IPS-18c (cell line): Measurements from ENCODE around the gene SMYD3.

Source experiments
- H3K4me3 ChIP-seq: 2 replicates; pipeline ENCODE4 v1.7.0; 2013; ENCODE audit warnings: low read depth, mild to moderate bottlenecking, low read length, moderate library complexity; ENCODE audit not compliant: insufficient read depth
- H3K9me3 ChIP-seq: one replicate; pipeline ENCODE4 v1.6.1; 2013; ENCODE audit warnings: mild to moderate bottlenecking, low read length, moderate library complexity; ENCODE audit not compliant: control insufficient read depth, insufficient read depth

Gene SMYD3

DNA sequence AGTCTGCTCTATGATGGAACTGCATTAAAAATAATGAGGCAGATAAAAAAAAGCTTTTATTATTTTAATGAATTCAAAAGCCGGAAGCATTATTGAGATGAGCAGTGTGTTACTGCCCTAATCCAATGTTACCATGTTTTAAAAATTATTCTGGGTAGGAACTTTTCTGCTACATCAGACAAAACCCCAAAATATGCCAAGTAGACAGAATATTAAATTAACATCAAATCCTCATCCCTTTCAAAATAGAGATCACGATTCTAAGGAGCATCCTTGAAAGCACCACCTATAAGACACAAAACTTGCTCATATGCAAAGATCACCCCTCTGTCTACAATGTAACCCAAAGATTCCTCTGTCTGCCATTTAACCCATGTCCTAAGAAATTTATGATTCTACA is 357.5 kb downstream of the SMYD3 start:
- H3K4me3 ChIP-seq: no peak overlapping the region
- peaks cover 3% of the 10 kb centered on the region for H3K9me3 ChIP-seq

DNA sequence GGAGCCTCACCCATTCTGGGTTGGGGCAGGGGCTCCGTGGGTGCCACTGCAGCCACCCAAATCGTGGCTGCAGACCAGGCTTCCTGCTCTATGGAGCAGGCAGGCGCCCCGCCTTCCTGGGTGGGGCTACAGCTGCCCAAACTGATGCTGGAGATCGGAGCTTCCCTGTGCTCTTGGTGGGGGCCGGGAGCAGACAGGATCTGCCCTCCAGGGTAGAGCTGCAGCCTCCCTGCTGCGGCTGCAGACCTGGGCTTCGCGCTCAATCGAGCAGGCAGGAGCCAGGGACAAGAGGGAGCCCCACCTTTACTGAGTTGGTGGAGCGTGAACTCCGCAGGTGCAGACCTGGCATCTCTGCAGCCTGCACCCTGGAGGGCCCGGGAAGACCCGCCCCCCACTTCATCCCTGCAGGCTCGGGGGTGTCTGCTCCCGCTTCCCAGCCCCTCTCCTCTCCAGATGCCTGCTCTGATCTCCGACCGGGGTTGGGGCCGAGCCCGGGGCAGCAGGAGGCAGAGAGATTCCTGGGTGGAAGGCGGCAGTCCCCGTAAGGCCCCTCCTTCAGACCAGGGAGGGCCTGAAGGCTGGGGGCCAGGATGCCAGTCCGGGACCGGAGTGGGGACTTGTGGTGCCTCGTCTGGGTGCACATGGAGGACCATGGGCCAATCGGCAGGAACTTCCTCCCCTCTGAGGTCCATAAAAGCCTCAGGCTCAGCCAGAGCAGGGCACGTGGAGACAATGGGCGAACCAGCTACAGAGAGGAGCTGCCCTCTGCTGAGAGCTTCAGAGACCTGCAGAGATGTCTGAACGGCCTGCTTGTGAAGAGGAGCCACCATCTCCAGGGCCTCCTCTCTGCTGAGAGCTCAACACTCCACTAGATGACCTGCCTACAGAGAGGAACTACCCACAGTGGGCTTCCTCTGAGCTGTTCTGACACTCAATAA is 359.3 kb downstream of the SMYD3 start:
- Histone ChIP-seq H3K9me3 (peaks cover 3% of the 10 kb centered on the region), H3K4me3 (no peak overlapping the region)

DNA sequence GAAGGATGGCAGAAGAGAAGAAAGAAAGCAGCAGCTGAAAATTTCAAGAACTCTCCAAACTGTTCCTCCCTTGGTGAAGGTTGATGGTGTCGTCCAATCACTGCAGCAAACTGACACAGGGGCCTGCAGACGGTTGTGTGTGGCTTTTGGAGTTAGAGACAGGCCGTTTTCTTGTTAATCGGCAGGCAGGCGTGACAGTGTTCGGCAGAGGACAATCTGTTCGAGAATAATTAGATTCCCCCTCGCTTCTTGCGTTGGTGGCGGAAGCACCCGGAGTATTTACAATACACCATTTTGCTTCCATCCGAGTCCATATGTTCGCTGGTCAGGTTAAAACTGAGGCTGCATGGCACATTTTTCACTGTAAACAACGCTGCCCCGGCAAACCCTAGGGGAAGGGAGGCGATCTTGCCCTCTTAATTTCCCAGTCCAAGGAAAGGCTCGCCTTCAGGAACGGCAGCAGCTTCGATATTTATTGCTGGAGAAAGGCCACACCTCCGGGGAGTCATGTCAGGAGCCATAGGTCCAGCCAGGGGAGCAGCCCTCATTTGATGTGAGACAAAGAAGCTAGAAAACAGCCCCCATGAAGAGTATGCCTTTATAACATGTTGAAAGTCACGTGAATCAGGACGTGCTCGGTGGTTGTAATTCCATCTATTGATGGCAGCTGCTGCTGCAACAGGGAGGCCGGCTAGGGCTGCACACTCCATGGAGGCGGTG is 360.1 kb downstream of the SMYD3 start:
- Histone ChIP-seq H3K4me3 (no peak overlapping the region), H3K9me3 (peaks cover 3% of the 10 kb centered on the region)

DNA sequence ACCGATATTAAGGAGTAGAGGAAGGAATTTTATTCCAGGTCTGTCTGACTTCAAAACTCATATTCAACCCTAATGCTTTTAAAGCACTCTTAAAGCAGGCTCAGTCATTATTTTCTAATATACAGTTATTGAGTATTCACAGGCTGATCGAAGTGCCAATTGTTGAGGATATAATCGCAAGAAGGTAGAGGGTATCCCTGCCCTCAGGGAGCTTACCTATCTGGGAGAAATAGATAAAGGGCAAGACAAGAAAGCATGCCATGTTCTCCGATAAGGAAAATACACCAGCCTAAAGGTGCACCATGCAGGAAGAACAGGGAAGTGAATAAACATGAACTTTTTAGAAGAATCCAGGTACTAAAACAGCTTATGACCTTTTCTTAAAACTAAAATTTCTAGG is 361.2 kb downstream of the SMYD3 start:
- H3K4me3 ChIP-seq: no peak overlapping the region
- peaks cover 3% of the 10 kb centered on the region for H3K9me3 ChIP-seq

DNA sequence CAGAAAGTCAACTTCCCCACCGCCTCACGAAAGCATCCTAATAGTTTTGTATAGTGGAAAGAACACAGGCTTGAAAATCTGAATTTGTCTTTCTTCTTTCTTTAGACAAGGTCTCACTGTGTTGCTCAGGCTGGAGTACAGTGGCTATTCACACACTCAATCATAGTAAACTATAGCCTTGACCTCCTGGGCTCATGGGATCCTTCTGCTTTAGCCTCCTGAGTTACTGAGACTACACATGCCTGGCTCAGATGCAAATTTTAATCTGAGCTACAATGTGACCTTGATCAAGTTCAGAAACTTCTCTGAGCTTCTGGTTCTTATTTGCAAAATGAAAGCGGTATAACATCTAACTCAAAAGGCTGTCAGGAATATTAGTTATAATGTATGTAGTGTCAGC is 362.1 kb downstream of the SMYD3 start:
- Histone ChIP-seq H3K9me3 (peaks cover 3% of the 10 kb centered on the region), H3K4me3 (no peak overlapping the region)

DNA sequence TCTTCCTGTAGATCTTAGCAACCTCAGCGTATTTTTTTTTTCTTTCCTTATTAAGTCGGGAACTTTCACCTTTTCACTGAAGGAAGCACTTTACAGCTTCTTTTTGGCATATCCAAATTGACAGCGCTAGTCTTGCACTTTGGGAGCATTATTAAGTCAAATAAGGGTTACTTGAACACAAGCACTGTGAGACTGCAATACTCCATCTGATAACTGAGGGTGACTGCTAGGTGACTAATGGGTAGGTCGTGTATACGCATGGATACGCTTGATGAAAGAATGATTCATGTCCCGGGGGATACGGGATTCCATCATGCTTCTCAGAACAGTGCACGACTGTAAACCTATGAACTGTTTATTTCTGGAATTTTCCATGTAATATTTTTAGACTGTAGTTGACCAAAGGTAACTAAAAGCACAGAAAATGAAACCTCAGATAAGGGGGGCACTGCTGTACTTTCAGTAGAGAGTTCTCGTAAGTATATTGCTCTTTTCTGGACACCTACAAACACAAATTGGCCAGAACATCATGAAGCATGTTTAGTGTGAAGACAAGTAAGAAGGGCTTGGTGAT is 364.7 kb downstream of the SMYD3 start:
- H3K9me3 ChIP-seq: no peaks in the 10 kb centered on the region
- H3K4me3 ChIP-seq: no peak overlapping the region

DNA sequence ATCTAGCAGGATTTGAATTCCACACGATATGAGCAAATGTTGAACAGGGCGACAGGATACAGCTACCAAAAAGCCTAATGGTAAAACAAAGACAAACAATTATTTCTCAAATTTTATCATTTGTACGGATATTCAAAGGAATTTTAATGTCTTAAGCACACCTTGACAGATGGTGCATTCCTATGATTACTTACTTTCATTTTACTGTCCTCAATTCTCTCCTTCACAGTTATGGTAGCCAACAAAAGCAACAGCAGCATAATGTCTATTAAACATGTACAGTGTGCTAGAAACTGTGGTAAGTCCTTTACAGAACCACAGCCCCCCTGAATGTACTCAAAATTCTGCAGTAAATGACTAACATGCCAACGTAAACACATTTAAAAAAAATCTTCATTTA is 365.8 kb downstream of the SMYD3 start:
- H3K9me3 ChIP-seq: no peaks in the 10 kb centered on the region
- no peak overlapping the region for H3K4me3 ChIP-seq

DNA sequence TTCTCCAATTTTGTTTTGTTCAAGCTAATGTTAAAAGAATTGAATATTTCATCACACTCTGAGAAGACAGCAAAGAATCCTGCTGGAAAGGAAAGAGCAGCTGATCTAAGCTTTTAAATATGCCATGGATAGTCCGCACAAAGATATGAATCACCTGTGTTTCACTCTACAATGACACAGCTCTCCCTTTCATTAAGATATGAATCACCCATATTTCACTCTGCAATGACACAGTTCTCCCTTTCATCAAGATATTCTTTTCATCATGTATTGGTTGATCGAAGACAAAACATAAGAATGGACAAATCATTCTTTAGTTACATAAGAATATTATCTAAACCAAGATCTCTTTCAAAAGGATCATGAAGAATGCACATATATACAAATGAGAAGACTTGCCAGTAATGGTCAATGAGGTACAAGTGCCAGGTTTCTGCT is 367.3 kb downstream of the SMYD3 start:
- H3K4me3 ChIP-seq: no peak overlapping the region
- no peaks in the 10 kb centered on the region for H3K9me3 ChIP-seq

DNA sequence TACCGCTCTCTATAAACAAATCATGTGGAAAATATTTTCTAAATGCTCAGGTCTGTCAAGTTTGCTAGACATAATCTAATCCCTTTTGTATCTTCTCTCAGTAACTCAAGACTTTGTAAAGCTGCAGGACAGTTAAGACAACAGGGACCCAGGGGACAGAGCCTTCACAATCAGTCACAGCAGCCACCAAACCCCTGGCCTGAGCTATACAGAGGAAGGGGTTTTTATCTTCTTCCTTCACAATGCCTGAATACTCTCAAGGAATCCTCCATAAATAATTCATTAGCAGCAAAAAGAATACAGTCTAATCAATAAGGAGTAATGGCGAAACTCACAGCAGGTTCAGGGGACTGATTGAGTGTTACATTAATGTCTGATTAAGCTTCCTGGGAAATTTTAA is 368.3 kb downstream of the SMYD3 start:
- H3K4me3 ChIP-seq: no peak overlapping the region
- no peaks in the 10 kb centered on the region for H3K9me3 ChIP-seq

DNA sequence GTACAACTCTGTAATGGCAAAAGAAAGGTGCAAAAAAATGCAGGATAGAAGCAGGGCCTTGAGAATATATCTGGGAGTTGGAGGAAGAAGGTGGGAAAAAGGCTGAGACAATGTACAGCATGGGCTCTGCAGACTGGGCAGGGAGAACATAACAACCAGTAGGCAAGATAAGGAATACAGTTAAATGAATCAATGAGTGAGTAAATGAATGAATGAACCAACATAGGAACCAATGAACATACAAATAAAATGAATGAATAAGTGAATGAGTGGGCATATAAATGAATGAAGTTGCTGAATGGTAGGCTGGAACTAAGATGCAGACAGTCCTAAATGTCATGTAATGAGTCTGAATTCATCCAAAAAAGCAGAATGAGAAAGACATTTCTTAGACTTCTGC is 370.6 kb downstream of the SMYD3 start:
- H3K9me3 ChIP-seq: no peaks in the 10 kb centered on the region
- no peak overlapping the region for H3K4me3 ChIP-seq

DNA sequence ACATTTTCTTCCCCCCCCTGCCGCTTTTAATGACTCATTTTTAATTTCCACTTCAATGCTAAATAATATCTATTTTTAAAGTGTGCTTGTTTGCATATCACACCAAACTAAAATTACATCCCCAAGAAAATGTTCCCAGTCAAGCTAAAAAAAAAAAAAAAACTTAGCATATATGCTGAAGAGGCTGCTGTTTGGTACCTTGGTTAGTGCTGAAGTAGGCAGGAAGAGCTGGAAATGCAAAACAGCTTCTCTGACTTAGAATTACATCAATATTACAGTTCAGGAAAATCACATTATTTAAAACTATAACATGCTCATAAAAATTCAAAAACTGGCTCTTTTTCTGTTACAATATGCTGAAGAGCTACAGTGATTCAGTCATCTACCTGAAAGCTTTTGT is 372.3 kb downstream of the SMYD3 start:
- Histone ChIP-seq H3K4me3 (no peak overlapping the region), H3K9me3 (no peaks in the 10 kb centered on the region)

DNA sequence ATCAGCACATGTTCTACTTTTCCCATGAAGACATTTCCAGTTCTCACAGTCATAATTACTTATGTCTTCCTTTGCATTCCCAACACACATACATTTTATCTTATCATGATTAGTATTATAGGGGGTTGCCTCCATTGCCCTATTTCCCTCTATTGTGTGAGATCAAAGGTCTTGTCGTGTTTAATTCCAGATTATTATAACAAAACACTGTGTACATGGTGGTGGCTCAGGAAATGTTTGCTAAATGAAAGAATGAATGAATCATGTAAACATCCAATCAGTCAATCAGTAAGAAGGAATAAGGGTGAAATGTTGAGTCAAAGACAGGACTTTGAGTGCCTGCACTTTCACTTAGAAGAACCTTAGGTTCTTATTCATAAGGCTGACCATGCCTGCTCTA is 376.0 kb downstream of the SMYD3 start:
- Histone ChIP-seq H3K9me3 (no peaks in the 10 kb centered on the region), H3K4me3 (no peak overlapping the region)

DNA sequence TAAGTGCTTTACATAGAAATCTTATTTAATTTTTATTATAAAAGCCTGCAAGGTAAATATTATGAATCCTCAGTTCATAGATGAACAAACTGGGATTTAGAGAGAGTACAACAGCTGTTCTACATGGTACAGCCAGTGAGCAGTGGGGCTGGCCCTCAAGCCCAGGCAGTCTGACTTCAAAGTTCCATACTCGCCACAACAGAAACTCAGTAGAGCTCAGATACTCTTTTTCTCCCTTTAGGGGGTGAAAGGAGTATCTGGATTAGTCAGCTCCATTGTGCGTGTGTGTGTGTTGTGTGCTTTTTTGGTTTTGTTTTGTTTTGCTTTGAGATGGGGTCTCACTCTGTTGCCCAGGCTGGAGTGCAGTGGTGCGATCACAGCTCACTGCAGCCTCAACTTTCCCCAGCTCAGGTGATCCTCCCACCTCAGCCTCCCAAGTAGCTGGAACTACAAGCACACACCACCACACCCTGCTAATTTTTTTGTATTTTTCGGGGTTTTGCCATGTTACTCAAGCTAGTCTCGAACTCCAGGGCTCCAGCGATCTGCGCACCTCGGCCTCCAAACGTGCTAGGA is 378.5 kb downstream of the SMYD3 start:
- no peak overlapping the region for H3K4me3 ChIP-seq
- no peaks in the 10 kb centered on the region for H3K9me3 ChIP-seq

DNA sequence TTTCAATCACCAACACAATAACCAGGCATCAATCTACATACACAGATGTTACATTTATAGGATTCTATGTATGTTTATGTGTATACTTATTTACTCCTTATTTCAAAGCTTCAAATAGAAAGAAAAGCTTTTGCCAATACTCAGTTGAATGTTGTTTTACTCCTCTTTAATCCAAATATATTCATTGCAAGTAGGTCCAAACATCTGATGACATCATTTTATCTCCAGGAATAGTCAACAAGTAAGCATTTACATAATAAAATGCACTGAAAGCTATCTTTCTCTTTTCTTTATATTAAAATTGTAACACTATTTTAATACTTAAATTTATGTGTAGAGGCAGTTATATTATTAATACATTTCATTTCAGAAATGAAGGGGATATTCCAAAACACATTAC is 380.5 kb downstream of the SMYD3 start:
- no peak overlapping the region for H3K4me3 ChIP-seq

DNA sequence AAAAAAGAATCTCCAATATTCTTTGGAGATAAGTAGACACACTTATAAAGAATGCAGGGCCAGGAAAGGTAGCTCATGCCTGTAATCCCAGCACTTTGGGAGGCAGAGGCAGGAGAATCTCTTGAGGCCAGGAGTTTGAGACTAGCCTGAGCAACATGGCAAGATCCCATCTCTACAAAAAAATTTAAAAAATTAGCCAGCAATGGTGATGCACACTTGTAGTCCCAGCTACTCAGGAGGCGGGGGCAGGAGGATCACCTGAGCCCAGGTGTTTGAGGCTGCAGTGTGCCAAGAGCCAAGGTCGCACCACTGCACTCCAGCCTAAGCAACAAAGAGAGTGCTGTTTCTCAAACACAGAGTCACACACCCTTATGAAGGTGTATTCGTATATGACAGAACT is 385.0 kb downstream of the SMYD3 start:
- H3K4me3 ChIP-seq: no peak overlapping the region
- H3K9me3 ChIP-seq: no peaks in the 10 kb centered on the region

More for the DNA sequence above, 380.5 kb downstream of the SMYD3 start:
- no peaks in the 10 kb centered on the region for H3K9me3 ChIP-seq

DNA sequence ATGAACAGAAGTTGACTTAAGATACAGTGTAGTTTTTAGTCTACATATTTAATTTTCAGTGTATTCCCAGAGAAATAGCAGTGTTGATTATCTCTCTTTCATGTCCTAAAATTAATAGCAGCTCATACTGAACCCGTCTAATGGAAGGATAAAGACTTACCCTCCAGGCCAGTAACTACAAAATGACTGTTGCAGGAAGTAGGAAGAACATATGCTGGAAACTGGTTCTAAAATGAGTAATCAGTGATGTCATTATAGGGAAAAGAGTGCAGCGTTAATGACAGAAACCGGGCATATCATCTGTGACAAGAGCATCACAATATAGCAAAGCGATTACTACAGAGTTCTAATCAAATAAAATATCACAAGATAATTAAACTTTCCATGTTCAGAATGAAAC is 385.5 kb downstream of the SMYD3 start:
- Histone ChIP-seq H3K9me3 (no peaks in the 10 kb centered on the region), H3K4me3 (no peak overlapping the region)

DNA sequence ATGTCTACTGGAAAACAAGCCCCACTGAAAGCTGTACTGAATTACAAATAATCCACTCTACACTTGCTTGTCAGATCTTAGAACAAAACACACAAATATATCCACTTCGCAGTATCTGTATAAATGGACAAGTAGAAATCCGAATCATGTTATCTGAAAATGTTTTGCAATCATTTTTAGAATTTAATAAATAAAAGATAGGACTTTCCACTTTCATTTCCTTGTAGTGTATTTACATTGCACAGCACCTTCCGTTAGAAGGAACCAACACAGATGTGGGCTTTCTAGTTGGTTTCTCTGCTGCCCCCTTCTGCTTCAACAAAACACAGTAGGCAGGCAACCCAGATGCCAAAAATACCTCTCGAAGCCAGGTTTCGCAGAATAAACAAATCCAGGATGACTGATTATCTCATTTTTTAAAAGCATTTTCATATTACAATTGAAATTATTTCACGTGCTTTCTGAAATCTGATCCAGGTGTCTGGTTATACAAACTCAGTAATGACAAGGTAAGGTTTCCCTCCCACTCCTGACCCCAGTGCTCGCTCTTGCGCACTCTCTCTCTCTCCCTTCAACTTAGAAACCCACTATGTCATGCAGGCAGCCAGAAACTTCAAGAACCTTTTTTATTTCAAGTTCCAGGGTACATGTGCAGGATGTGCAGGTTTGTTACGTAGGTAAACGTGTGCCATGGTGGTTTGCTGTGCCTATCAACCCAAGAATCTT is 389.9 kb downstream of the SMYD3 start:
- no peaks in the 10 kb centered on the region for H3K9me3 ChIP-seq
- H3K4me3 ChIP-seq: no peak overlapping the region
